Neuronal stem cell (in vitro differentiated cells): ENCODE data around the gene RCVRN.

Experiments
- DNase-seq: peaks from one replicate; pipeline ENCODE4 v3.0.0-alpha.2; 2013; ENCODE audit warnings: low spot score
- H2AFZ ChIP-seq: one replicate; pipeline ENCODE4 v1.6.1; 2013; ENCODE audit warnings: mild to moderate bottlenecking, low read length, inconsistent platforms
- H2AK5ac ChIP-seq: 2 replicates; pipeline ENCODE4 v1.6.1; 2013; ENCODE audit warnings: low read depth, mild to moderate bottlenecking, inconsistent platforms, low read length, moderate library complexity, mixed read lengths
- H2BK120ac ChIP-seq: 2 replicates; pipeline ENCODE4 v1.6.1; 2013; ENCODE audit warnings: low read depth, mild to moderate bottlenecking, inconsistent platforms, low read length, moderate library complexity, mixed read lengths
- H2BK12ac ChIP-seq: one replicate; pipeline ENCODE4 v1.6.1; 2013; ENCODE audit warnings: low read length, inconsistent platforms
- H2BK15ac ChIP-seq: 2 replicates; pipeline ENCODE4 v1.6.1; 2013; ENCODE audit warnings: mild to moderate bottlenecking, low read length, inconsistent platforms, mixed read lengths
- H2BK5ac ChIP-seq: one replicate; pipeline ENCODE4 v1.6.1; 2013; ENCODE audit warnings: inconsistent platforms, mild to moderate bottlenecking, low read length, moderate library complexity
- H3K14ac ChIP-seq: one replicate; pipeline ENCODE4 v1.6.1; 2013; ENCODE audit warnings: low read length, inconsistent platforms
- H3K18ac ChIP-seq: 2 replicates; pipeline ENCODE4 v1.6.1; 2013; ENCODE audit warnings: low read length, inconsistent platforms
- H3K23ac ChIP-seq: 2 replicates; pipeline ENCODE4 v1.6.1; 2013; ENCODE audit warnings: low read depth, mild to moderate bottlenecking, mixed read lengths, low read length, inconsistent platforms; ENCODE audit not compliant: poor library complexity
- H3K27ac ChIP-seq: replicated peaks from 3 replicates; pipeline ENCODE4 v1.5.1; 2013; ENCODE audit warnings: low read length, inconsistent platforms
- H3K27me3 ChIP-seq, 3 experiments: 2 replicates each; pipeline ENCODE4 v1.6.1; 2013; ENCODE audit warnings: low read length in 3 of 3, mild to moderate bottlenecking in 2 of 3, inconsistent platforms in 1 of 3, low read depth in 1 of 3, mixed read lengths in 1 of 3, moderate library complexity in 1 of 3; ENCODE audit not compliant: control insufficient read depth in 3 of 3, insufficient read depth in 3 of 3
- H3K36me3 ChIP-seq, 2 donors: replicated peaks in 1 of 2; 2 replicates each; pipeline ENCODE4 v1.6.1; 2013; ENCODE audit warnings: low read length in 2 of 2; ENCODE audit not compliant: control insufficient read depth in 2 of 2, insufficient read depth in 2 of 2
- H3K4ac ChIP-seq: 2 replicates; pipeline ENCODE4 v1.6.1; 2013; ENCODE audit warnings: inconsistent platforms, mild to moderate bottlenecking, low read length, moderate library complexity
- H3K4me1 ChIP-seq, 2 donors: 1 replicate in 1 of 2; 2 replicates in 1 of 2; pipeline ENCODE4 v1.6.1; 2013; ENCODE audit warnings: low read length in 2 of 2, low read depth in 1 of 2; ENCODE audit not compliant: control insufficient read depth in 2 of 2, insufficient read depth in 1 of 2
- H3K4me2 ChIP-seq: one replicate; pipeline ENCODE4 v1.6.1; 2013; ENCODE audit warnings: mild to moderate bottlenecking, low read length, inconsistent platforms; ENCODE audit not compliant: insufficient read depth, poor library complexity, severe bottlenecking
- H3K4me3 ChIP-seq, 2 donors: 2 replicates each; pipeline ENCODE4 v1.5.1; 2013; ENCODE audit warnings: low read length in 2 of 2, mild to moderate bottlenecking in 2 of 2, inconsistent platforms in 1 of 2, moderate library complexity in 1 of 2
- H3K79me1 ChIP-seq: one replicate; pipeline ENCODE4 v1.6.1; 2013; ENCODE audit warnings: low read depth, mild to moderate bottlenecking, inconsistent platforms, low read length, moderate library complexity
- H3K9ac ChIP-seq: one replicate; pipeline ENCODE4 v1.6.1; 2013; ENCODE audit warnings: mild to moderate bottlenecking, low read depth, low read length, inconsistent platforms; ENCODE audit not compliant: poor library complexity
- H3K9me3 ChIP-seq, 2 donors: replicated peaks in 1 of 2; 2 replicates each; pipeline versions ENCODE3 to v1.6.1; 2013; ENCODE audit warnings: low read length in 2 of 2, mild to moderate bottlenecking in 2 of 2, inconsistent platforms in 1 of 2, low read depth in 1 of 2, mixed read lengths in 1 of 2, moderate library complexity in 1 of 2; ENCODE audit not compliant: control insufficient read depth in 2 of 2, insufficient read depth in 1 of 2
- H4K8ac ChIP-seq: one replicate; pipeline ENCODE4 v1.6.1; 2013; ENCODE audit warnings: low read depth, mild to moderate bottlenecking, inconsistent platforms, low read length, moderate library complexity
- H4K91ac ChIP-seq: one replicate; pipeline ENCODE4 v1.6.1; 2013; ENCODE audit warnings: low read length, low read depth, mild to moderate bottlenecking, inconsistent platforms; ENCODE audit not compliant: poor library complexity
- WGBS, 2 donors: extraction: QIAGEN DNeasy Blood & Tissue Kit; methylation state at CpG; one replicate each; pipeline ENCODE4 v1.1.7; 2013; ENCODE audit warnings: missing lambda C conversion rate in 2 of 2, mixed read lengths in 1 of 2; ENCODE audit not compliant: insufficient read length in 2 of 2, insufficient replicate concordance in 1 of 2; ENCODE audit errors: extremely low coverage in 2 of 2; 5-methylcytosine and 5-hydroxymethylcytosine counted together

Gene RCVRN

GRCh38 chr17:9931144-9931741 lies 26.2 kb upstream of the RCVRN start:
- no CpG with 5 or more reads among the region's 12 CpGs for WGBS, 2 donors
- H4K91ac ChIP-seq, result no peak overlapping the region
- H2BK120ac ChIP-seq, result no peak overlapping the region
- no peak overlapping the region for H3K9ac ChIP-seq
- H3K27ac ChIP-seq, result no peak overlapping the region
- H4K8ac ChIP-seq, result no peak overlapping the region
- no peak for DNase-seq
- peaks cover 0 to 7% of the 10 kb centered on the region in 2 donors for H3K4me1 ChIP-seq
- H2AFZ ChIP-seq, result no peak overlapping the region
- no peak overlapping the region for H2AK5ac ChIP-seq
- no peak overlapping the region for H3K18ac ChIP-seq
- H3K79me1 ChIP-seq, result no peaks in the 10 kb centered on the region
- no peak overlapping the region for H3K4me3 ChIP-seq
- H3K4ac ChIP-seq, result no peak overlapping the region
- peaks cover 0 to 2% of the 10 kb centered on the region in 2 donors for H3K36me3 ChIP-seq
- H2BK15ac ChIP-seq, result no peak overlapping the region
- no peak overlapping the region for H2BK12ac ChIP-seq
- no peak overlapping the region for H2BK5ac ChIP-seq
- H3K4me2 ChIP-seq, result no peak overlapping the region
- H3K27me3 ChIP-seq, result no peaks in the 10 kb centered on the region
- H3K23ac ChIP-seq, result no peak overlapping the region
- H3K9me3 ChIP-seq, result no peaks in the 10 kb centered on the region
- no peak overlapping the region for H3K14ac ChIP-seq

GRCh38 chr17:9929871-9930270 lies 24.8 kb upstream of the RCVRN start:
- Histone ChIP-seq H3K4me1 (peaks cover 0 to 7% of the 10 kb centered on the region in 2 donors), H3K9ac (no peak overlapping the region), H3K18ac (no peak overlapping the region), H3K14ac (no peak overlapping the region), H3K4ac (no peak overlapping the region), H2BK15ac (no peak overlapping the region), H2AK5ac (no peak overlapping the region), H3K27ac (no peak overlapping the region), H3K9me3 (no peaks in the 10 kb centered on the region), H3K4me3 (no peak overlapping the region), H4K8ac (no peak overlapping the region), H3K27me3 (no peaks in the 10 kb centered on the region), H3K23ac (no peak overlapping the region), H3K36me3 (peaks cover 0 to 2% of the 10 kb centered on the region in 2 donors), H4K91ac (no peak overlapping the region), H2BK120ac (no peak overlapping the region), H3K79me1 (no peaks in the 10 kb centered on the region), H2AFZ (no peak overlapping the region), H2BK12ac (no peak overlapping the region), H2BK5ac (no peak overlapping the region), H3K4me2 (no peak overlapping the region)
- no CpG with 5 or more reads among the region's 8 CpGs for WGBS, 2 donors
- no peak for DNase-seq

- no peak overlapping the region for H2BK120ac ChIP-seq
- no peaks in the 10 kb centered on the region for H3K27me3 ChIP-seq
- no peak overlapping the region for H2BK5ac ChIP-seq
- DNase-seq, result peak; percentile 46
- no peaks in the 10 kb centered on the region for H3K79me1 ChIP-seq
- H2BK15ac ChIP-seq, result no peak overlapping the region
- H3K27ac ChIP-seq, result no peak overlapping the region
- no peak overlapping the region for H3K9ac ChIP-seq
- no peak overlapping the region for H4K91ac ChIP-seq
- H2BK12ac ChIP-seq, result no peak overlapping the region
- H3K4me1 ChIP-seq, result peaks cover 0 to 7% of the 10 kb centered on the region in 2 donors
- no peak overlapping the region for H2AK5ac ChIP-seq
- no peak overlapping the region for H3K14ac ChIP-seq
- WGBS, 2 donors, result no CpG with 5 or more reads among the region's 13 CpGs
- peak overlapping the region; percentile 2 for H3K18ac ChIP-seq
- no peak overlapping the region for H3K4me3 ChIP-seq
- peaks cover 0 to 2% of the 10 kb centered on the region in 2 donors for H3K36me3 ChIP-seq
- H2AFZ ChIP-seq, result no peak overlapping the region
- H3K9me3 ChIP-seq, result no peaks in the 10 kb centered on the region
- no peak overlapping the region for H3K4me2 ChIP-seq
- H3K4ac ChIP-seq, result no peak overlapping the region
- no peak overlapping the region for H4K8ac ChIP-seq
- H3K23ac ChIP-seq, result no peak overlapping the region
These were observed 23.7 kb upstream of the RCVRN start for GRCh38 chr17:9928601-9929333.

DNA sequence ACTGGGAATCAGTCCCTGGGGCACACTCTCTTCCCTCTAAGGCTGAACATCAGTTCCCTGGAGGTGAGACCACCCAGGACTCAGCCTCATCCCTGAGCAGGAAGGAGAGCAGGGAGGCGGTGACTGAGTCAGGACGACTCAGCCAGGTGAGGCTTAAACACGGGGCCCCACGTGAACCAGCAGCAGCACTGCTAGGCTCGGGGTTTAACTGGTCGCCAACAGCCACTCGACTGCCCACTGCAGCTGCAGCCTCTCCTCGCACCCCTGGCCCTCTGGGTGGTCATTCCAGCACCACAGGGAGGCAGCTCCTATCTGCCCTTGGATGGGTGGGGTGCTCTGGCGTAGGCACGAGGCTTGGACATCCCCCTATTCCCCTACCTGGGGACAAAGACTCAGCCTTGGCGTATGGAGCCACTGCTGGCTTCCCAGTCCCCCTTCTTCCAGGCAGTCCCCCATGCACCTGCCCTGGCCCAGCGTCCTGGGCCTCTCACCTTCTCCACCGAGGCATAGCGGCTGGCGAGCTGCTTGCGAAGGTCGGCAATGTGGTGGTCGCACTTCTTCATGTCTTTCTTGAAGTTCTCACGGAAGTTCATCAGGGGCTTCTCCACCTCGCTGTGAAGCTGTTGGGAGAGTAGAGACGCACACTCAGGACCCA lies 21.2 kb upstream of the RCVRN start:
- H3K14ac ChIP-seq, result no peak overlapping the region
- H2BK5ac ChIP-seq, result peak overlapping the region; percentile 75
- H3K4me1 ChIP-seq, result peaks cover 0 to 5% of the 10 kb centered on the region in 2 donors
- no peak overlapping the region for H2AFZ ChIP-seq
- no peaks in the 10 kb centered on the region for H3K27me3 ChIP-seq
- H3K4ac ChIP-seq, result no peak overlapping the region
- H3K27ac ChIP-seq, result no peak overlapping the region
- H3K4me3 ChIP-seq, result no peak overlapping the region
- H2BK12ac ChIP-seq, result peak overlapping the region; percentile 86
- H3K79me1 ChIP-seq, result no peaks in the 10 kb centered on the region
- H2BK120ac ChIP-seq, result no peak overlapping the region
- H4K91ac ChIP-seq, result peak overlapping the region; percentile 15
- H3K23ac ChIP-seq, result peak overlapping the region; percentile 40
- no peak overlapping the region for H3K4me2 ChIP-seq
- DNase-seq, result no peak
- no CpG with 5 or more reads among the region's 21 CpGs for WGBS, 2 donors
- H3K18ac ChIP-seq, result peak overlapping the region; percentile 61
- peak overlapping the region; percentile 3 for H2AK5ac ChIP-seq
- no peaks in the 10 kb centered on the region for H3K9me3 ChIP-seq
- no peaks in the 10 kb centered on the region for H3K36me3 ChIP-seq
- peak overlapping the region; percentile 51 for H3K9ac ChIP-seq
- H4K8ac ChIP-seq, result no peak overlapping the region
- H2BK15ac ChIP-seq, result peak overlapping the region; percentile 14
